NB4 (cell line): ENCODE measurements around the gene CROCC2.

Experiments
- DNase-seq: peaks from one replicate; pipeline ENCODE4 v3.0.0; 2010; ENCODE audit warnings: low read depth
- H3K4me3 ChIP-seq: one replicate; pipeline ENCODE4 v1.5.1; 2011; ENCODE audit warnings: mild to moderate bottlenecking, low read depth, low read length, moderate library complexity
- MAX ChIP-seq: IDR thresholded peaks from 2 replicates; pipeline ENCODE4 v1.6.1; 2011; ENCODE audit warnings: low read depth, low read length
- MYC ChIP-seq: IDR thresholded peaks from 2 replicates; pipeline ENCODE4 v1.6.1; 2011; ENCODE audit warnings: low read depth, low read length
- POLR2A ChIP-seq: IDR thresholded peaks from 2 replicates; pipeline ENCODE4 v1.6.1; 2011; ENCODE audit warnings: mild to moderate bottlenecking; ENCODE audit not compliant: insufficient read length; ENCODE audit errors: extremely low read depth
- TF ChIP-seq, protein P1 (sequence below): IDR thresholded peaks from one replicate; pipeline ENCODE4 v1.5.1; 2012; ENCODE audit warnings: low read depth, low read length

CROCC2 gene

GRCh38 chr2:241018051-241018891 is 112.1 kb downstream of the CROCC2 start:
- no peak for DNase-seq
- TF ChIP-seq MAX (no peak), MYC (no peak), POLR2A (no peak)
- TF ChIP-seq, protein P1, sequence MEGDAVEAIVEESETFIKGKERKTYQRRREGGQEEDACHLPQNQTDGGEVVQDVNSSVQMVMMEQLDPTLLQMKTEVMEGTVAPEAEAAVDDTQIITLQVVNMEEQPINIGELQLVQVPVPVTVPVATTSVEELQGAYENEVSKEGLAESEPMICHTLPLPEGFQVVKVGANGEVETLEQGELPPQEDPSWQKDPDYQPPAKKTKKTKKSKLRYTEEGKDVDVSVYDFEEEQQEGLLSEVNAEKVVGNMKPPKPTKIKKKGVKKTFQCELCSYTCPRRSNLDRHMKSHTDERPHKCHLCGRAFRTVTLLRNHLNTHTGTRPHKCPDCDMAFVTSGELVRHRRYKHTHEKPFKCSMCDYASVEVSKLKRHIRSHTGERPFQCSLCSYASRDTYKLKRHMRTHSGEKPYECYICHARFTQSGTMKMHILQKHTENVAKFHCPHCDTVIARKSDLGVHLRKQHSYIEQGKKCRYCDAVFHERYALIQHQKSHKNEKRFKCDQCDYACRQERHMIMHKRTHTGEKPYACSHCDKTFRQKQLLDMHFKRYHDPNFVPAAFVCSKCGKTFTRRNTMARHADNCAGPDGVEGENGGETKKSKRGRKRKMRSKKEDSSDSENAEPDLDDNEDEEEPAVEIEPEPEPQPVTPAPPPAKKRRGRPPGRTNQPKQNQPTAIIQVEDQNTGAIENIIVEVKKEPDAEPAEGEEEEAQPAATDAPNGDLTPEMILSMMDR: no peak
- H3K4me3 ChIP-seq: no peak overlapping the region

DNA sequence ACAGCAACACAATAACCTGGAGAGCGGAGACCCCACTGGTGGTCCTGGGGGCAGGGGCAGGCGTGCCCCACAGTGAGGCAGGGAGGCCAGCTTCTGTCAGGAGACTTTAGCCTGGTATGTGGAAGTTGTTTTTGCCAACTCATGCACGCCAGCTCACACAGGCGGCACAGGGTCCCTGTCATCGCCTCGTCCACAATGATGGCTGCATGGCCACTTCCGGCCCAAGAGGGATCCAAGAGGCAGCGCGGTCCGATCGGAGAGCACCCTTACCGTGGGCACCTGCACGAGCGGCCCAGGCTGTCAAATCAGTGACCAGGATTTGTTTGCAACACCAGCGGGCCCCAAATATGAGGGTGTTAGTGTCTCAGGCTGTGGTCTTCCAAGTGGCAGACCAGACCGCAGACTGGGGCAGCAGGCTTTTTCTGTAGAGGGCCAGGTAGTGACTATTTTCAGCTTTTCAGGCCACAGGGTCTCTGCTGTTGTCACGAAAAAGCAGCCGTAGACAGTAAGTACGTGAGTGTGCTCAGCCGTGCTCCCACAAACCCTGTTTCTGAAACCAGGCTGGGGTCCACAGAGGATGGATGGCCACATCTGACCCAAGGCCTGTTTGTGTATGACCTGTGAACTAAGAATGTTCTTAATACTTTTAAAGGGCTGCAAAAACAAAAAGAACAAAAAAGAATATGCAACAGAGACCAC is 113.5 kb downstream of the CROCC2 start:
- DNase-seq: no peak
- TF ChIP-seq, protein P1: no peak
- TF ChIP-seq MYC: no peak
- H3K4me3 ChIP-seq: no peak overlapping the region

DNA sequence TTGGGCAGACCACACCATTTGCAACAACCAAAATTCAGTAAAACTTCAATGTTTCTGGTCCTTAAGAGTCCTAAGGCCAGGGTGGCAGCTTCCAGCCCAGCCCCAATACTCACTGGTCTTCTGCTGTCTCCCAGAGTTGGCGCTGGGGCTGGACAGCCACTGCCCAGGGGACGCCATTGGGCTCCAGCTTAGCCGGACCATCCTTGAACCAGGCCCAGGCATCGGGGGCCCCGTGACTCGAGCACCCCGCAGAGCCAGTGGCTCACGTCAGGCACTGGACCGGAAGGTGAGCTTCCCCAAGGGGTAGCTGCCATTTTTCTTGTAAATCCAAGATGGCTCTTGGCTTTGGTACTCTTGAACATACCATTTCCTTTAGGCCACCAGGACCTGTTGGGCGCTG is 114.1 kb downstream of the CROCC2 start:
- no peak overlapping the region for H3K4me3 ChIP-seq

DNA sequence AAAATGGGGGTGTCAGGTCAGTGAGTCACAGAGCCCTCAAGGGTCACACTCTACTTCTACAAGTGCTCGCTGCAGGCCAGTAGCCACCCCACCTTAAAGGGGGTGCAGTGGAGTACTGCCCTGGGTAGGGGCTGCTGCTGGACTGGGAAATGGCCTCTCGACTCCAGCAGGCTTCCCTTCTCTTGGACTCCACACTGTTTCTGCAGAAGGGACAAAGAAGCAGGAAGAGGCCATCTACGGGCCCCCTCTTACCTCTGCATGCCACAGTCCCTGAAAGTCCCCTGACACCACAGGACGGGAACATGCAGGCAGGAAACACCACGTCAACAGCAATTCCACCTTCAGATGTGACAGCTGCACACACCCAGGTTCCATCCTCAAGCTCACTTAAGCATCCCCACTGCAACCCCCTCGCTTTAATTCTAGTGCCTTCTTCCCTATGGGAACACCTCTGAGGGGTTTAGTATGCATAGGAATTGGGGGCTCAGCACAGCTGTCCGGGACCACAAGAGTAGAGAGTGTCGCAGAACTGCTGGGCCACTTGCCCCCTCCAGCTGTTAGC is 114.6 kb downstream of the CROCC2 start:
- DNase-seq: no peak
- no peak for TF ChIP-seq MYC
- no peak for TF ChIP-seq POLR2A
- TF ChIP-seq, protein P1: no peak
- TF ChIP-seq MAX: no peak

More for the DNA sequence above, 114.1 kb downstream of the CROCC2 start:
- DNase-seq: no peak
- TF ChIP-seq MYC: no peak
- TF ChIP-seq POLR2A: no peak
- TF ChIP-seq, protein P1: no peak
- no peak for TF ChIP-seq MAX

DNA sequence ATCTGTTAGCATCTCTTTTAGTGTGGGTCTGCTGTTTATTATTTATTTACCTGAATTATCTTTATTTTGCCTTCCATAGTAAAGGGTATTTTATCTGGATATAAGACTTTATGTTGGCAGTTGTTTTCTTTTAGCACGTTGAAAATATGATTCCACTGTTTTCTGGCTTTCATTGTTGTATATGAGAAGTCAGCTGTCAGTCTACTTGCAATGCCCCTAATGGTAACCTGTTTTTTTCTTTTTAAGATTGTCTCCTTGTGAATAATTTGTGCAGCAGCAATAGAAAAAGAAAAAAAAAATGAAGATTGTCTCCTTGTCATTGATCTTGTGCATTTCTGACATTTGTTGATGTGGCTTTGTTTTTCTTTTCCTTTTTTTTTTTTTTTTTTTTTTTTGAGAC is 119.5 kb downstream of the CROCC2 start:
- H3K4me3 ChIP-seq: no peak overlapping the region
- no peak for DNase-seq
- TF ChIP-seq MAX: no peak
- TF ChIP-seq, protein P1: no peak
- TF ChIP-seq POLR2A: no peak
- no peak for TF ChIP-seq MYC

More for the DNA sequence above, 114.6 kb downstream of the CROCC2 start:
- no peak overlapping the region for H3K4me3 ChIP-seq
